NCI-H1417 (cell line): ENCODE data around the gene SAPCD2.
"Not testable (repeated sequence)": the region's sequence is repeated elsewhere in the genome, so short reads cannot be mapped to it uniquely, and the experiment has no call there.

Experiments used
- DNase-seq, 3 experiments: peaks; one replicate each; lab custom pipeline; 2025; lab: John Stamatoyannopoulos, UW

The SAPCD2 gene

GRCh38 chr9:137048655-137049543 lies 21.5 kb downstream of the SAPCD2 start:
- no peak for DNase-seq

GRCh38 chr9:137046088-137046787 lies 24.1 kb downstream of the SAPCD2 start, which contains the start of gene NPDC1:
Gene NPDC1 (minus strand): TSS chr9:137046177. CDS start chr9:137045989, 188 bp downstream.
- DNase-seq: peak; percentile 64 to 97 (median 95)

- DNase-seq: peak; percentile 40 to 75 (median 65)
These were observed 24.9 kb downstream of the SAPCD2 start for GRCh38 chr9:137045294-137046087.

GRCh38 chr9:137044502-137045177 lies 25.7 kb downstream of the SAPCD2 start:
- DNase-seq: peak in 2 of 3 experiments; percentile 68 to 79

GRCh38 chr9:137044037-137044436 lies 26.3 kb downstream of the SAPCD2 start:
- DNase-seq: peak in 1 of 3 experiments; percentile 51

GRCh38 chr9:137042751-137043727 lies 27.3 kb downstream of the SAPCD2 start:
- no peak for DNase-seq

- peak in 1 of 3 experiments; percentile 23 for DNase-seq
These were observed 29.2 kb downstream of the SAPCD2 start for GRCh38 chr9:137041124-137041523.

- DNase-seq: no peak
These were observed 29.8 kb downstream of the SAPCD2 start for GRCh38 chr9:137040568-137040967.

GRCh38 chr9:137039611-137040366 lies 30.6 kb downstream of the SAPCD2 start:
- DNase-seq: no peak

- DNase-seq: no peak
These were observed 31.4 kb downstream of the SAPCD2 start for GRCh38 chr9:137038916-137039315.

- no peak for DNase-seq
These were observed 32.9 kb downstream of the SAPCD2 start for GRCh38 chr9:137037483-137037882.

GRCh38 chr9:137037035-137037434 lies 33.3 kb downstream of the SAPCD2 start:
- no peak for DNase-seq

GRCh38 chr9:137035937-137036336 lies 34.4 kb downstream of the SAPCD2 start:
- no peak for DNase-seq

- no peak for DNase-seq
These were observed 34.9 kb downstream of the SAPCD2 start for GRCh38 chr9:137035507-137035834.

GRCh38 chr9:137034709-137035506 lies 35.4 kb downstream of the SAPCD2 start:
- peak; percentile 65 to 92 (median 84) for DNase-seq

GRCh38 chr9:137034039-137034708 lies 36.2 kb downstream of the SAPCD2 start:
- DNase-seq: peak in 1 of 3 experiments; percentile 54

- not testable (repeated sequence) for DNase-seq
These were observed 36.9 kb downstream of the SAPCD2 start for GRCh38 chr9:137033481-137033880.

GRCh38 chr9:137032858-137033257 lies 37.5 kb downstream of the SAPCD2 start:
- DNase-seq: no peak
